ENCODE results near the gene KRT3.

KRT3 gene

DNA sequence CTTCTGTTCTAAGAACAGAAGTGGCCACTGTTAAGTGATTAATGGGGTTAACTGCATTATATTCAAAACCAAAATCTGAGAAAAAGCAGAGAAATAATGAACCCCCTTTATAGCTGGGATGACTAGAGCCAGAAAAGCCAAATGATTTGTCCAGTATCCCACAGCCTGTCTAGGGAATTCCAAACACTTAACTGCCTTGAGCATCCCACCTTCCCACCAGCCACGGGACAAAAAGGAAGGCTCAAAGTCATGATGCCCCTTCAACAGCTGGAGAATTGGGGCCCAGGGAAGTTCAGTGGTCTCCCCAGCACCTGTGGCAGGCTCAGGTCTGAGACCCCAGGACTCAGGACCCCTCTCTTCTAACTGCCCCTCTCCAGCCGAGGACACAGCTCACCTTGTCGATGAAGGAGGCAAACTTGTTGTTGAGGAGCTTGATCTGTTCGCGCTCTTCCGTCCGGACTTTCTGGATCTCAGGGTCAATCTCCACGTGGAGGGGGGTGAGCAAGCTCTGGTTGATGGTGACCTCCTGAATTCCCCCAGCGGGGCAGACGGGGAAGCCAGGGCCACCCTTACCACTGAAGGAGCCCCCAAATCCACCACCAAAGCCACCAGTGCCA, 17.4 kb upstream of the KRT3 start:
- no peak for DNase-seq

DNA sequence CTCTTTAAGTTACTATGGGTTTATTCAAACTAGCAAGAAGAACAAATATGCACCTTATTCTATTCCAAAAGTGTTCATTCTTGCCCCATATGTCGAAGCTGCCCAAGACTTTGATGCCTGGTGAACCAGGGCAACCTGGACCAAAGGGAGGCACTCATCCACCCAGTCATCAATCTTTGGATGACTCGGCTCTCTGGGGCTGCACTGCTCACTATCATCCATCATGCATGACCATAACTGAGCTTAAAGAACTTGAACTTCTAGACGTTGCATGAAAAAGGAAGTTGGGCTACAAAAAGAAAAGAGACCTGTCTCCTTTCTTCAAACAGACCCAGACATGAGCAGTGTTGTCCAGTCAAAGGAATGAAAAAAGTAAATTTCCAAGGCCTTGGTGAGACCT, 16.8 kb upstream of the KRT3 start:
- DNase-seq, result no peak

DNA sequence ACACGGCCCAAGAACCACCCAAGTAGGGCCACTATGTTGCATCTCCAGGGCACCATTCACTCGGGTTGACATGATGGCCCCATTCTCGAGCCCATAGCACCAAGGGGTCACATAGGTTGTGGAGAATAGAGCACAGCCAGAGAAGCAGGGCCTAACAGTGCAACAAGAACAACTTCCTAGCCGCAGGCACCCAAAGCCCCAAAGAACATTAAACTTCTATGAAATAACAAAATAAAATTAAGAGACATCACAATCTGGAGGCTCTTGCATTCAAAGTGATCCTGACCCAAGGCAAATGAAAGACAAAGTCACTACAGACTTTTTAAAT, 16.1 kb upstream of the KRT3 start:
- no peak for DNase-seq

GRCh38 chr12:52811191-52812072, 15.5 kb upstream of the KRT3 start:
- DNase-seq, result no peak

GRCh38 chr12:52810554-52810953, 14.6 kb upstream of the KRT3 start:
- DNase-seq, result no peak

- no peak for DNase-seq
These were observed 13.2 kb upstream of the KRT3 start for GRCh38 chr12:52809166-52809565.

- DNase-seq, result no peak
These were observed 12.8 kb upstream of the KRT3 start for GRCh38 chr12:52808573-52809160.

GRCh38 chr12:52807544-52808470, 11.9 kb upstream of the KRT3 start:
- no peak for DNase-seq

GRCh38 chr12:52806821-52807543, 11.1 kb upstream of the KRT3 start:
- no peak for DNase-seq

DNA sequence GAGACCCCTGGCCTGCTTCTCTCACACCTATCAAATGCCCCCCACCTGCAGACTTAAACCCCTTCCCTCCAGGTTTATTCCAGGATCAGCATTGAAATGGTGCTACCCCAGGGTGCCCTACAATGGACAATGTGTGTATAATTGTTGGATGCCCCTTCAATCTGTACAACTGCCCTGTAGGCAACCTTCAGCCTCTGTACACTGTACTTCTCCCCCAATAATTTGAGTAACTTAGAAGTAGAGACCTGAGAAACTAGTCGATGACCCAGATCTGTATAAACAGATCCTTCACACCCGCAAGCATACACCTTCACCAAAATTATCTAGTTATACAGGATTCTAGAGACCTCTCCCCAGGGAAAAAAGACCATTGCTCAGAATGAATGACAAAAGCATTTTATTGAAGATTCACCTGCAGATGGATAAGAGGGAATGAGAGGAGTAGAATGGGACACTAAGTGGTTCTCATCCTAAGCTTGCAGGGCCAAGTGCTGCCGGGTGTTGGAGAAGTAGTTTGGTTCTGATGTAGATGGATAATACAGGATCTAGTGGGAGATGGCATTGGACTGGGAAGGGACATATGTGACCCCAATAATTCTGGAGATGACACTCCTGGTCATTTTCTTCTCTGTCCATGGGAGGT, 10.4 kb upstream of the KRT3 start:
- no peak for DNase-seq

DNA sequence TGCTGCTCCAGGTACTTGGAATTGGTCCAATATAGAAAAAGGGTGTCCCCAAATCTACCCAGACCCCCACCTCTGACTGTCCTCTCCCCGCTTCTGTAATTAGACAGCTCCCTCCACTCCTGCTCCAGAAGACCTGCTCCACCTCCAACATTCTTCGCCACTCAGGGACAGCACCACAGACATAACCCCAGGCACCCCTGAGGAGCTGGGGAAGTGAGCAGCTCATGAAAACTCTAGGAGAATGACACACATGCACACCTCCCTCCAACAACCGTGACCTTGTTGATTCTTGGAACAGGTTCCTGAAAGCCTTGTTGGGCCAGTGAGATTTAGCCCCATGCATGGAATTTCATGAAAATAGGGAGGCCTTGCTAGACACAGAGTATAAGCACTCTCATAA, 9.8 kb upstream of the KRT3 start:
- no peak for DNase-seq

- no peak for DNase-seq
These were observed 9.1 kb upstream of the KRT3 start for GRCh38 chr12:52805000-52805399.

DNA sequence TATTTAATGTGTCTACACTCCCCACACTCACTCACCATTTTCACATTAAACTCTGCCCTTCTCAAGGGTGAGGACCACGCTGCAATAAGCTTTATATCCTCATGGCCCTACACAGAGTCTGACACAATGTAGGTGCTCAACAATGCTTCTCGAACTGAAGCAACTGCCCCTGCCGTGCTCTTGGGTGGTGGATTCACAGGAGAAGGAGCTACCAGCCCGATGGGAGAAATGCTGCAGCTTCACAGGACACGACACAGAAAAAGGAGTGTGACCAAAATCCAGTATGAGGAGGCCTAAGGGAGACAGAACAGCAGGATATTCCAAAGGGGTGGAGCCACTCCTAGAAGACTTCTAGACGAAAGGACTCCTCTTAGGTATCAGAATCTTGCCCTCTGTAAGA, 6.5 kb upstream of the KRT3 start:
- no peak for DNase-seq

GRCh38 chr12:52801773-52802172, 5.9 kb upstream of the KRT3 start:
- DNase-seq, result no peak

GRCh38 chr12:52800259-52800917, 4.5 kb upstream of the KRT3 start:
- no peak for DNase-seq

DNA sequence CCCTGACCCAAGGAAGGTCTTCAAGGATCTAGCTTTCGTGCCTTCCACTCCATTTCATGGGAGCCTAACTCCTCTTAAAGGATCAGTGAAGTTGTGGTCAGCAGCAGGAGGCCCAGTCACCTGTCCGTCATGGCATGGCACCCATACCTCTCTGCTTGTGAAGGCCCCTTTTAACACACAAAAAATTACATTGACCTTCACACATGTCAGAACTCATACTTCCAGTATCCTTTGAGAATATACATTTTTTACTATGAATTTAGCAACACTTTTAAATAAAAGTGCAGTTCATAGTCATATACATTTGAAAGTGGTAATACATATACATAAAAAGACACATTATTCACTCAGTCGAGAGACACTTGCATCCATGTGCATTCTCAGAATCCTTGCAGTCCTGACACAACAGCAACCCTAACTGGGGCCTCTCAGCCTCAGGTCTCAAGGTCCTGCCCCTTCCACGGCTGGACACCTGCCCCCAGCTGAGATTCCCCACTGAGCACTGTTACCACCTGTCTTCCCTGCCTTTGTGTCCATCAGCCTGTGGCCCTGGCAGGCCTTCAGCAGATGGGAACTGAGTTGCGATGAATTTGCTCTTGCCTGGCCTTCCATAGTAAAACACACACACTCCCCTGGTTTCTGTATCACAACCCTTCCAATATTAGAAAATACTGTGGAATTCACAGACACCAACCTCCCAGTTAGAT, 3.7 kb upstream of the KRT3 start:
- DNase-seq, result no peak

- no peak for DNase-seq
These were observed 3.0 kb upstream of the KRT3 start for GRCh38 chr12:52798671-52799504.

DNA sequence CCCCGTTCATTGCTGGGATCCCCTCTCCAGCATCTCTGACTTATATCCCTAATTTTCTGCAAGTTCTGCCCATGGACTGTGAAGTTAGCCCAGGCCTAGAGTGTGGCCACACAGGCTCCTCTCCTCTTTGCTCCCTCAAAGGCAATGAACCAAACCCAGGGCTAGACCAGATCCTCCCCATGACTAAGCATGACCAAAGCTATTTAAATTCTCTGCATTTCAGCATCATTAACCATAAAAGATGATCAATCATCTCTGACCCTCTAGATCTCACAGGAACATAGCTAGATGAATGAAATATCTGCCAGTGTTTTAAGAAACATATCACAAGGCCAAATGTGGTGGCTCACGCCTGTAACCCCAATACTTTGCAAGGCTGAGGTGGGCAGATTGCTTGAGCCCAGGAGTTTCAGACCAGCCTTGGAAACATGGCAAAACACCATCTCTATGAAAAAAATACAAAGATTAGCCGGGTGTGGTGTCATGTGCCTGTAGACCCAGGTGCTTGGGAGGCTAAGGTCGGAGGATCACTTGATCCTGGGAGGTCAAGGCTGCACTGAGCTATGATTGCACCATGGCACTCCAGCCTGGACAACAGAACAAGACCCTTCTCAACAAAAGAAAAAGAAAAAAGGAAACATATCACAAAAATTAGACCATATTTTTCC, 2.2 kb upstream of the KRT3 start:
- DNase-seq, result no peak

DNA sequence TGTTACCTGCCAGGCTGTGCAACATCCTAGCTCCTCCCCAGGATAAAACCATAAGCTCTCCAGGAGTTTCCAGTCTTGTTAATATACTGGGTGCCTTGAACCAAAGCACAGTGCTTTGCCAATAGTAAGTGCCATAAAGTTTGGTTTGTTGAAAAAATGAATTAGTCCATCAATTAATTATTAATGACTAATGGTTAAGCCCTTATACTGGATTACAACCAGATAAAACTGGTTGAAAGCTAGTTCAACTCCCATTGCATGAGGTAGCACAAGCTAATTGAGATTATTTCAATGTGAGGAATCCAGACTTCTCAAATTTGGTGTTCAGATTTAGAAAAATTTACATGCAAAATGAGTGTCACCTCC, 1.6 kb upstream of the KRT3 start:
- no peak for DNase-seq

Measured in stimulated activated CD4-positive, alpha-beta T cell treated with anti-CD3 and anti-CD28 coated beads, Interleukin-4, amount 100 ng/mL, for 4 hours (primary cell).